Endothelial cell of umbilical vein (primary cell): Measurements from ENCODE around the gene HUWE1. TPM values are rescaled to one million over a fixed set of nuclear protein-coding genes. Genes with fewer than 3 reads are reported as not detected.

Experiments used
- BruUV-seq: library from RNA; stranded (reverse); fragments of 400-500 nt; replicated peaks from 2 replicates; lab custom pipeline; 2021; lab: Mats Ljungman, UMichigan
- CTCF ChIA-PET: fragments of 300-600, 350-600 bp; sonication (Branson Sonifier 250); formaldehyde crosslinking; loops from one replicate; lab custom pipeline; 2021; ENCODE audit warnings: antibody characterized with exemption, inconsistent platforms; lab: Charles Lee
- POLR2A ChIA-PET: fragments of 300-600, 350-600 bp; sonication (Branson Sonifier 250); formaldehyde crosslinking; loops from one replicate; lab custom pipeline; 2021; ENCODE audit warnings: antibody characterized with exemption, inconsistent platforms; lab: Charles Lee
- DNase-seq: peaks from one replicate; pipeline ENCODE4 v3.0.0-alpha.2; 2011; ENCODE audit warnings: low read depth, low spot score
- FAIRE-seq: peaks from 2 replicates; lab custom pipeline; 2011; peaks lifted over from hg19 to GRCh38; lab: Jason Lieb, UNC
- H2AFZ ChIP-seq: 2 replicates; pipeline ENCODE4 v1.6.0; 2012; ENCODE audit warnings: low read depth, low read length, control low read depth, inconsistent platforms
- H3K27ac ChIP-seq: 2 replicates; pipeline ENCODE4 v1.5.1; 2011; ENCODE audit warnings: low read depth, mild to moderate bottlenecking, control low read depth, low read length, moderate library complexity; ENCODE audit not compliant: insufficient read depth
- H3K27me3 ChIP-seq, 2 experiments: 2 replicates each; pipeline versions ENCODE4 v1.6.0 to v1.6.1; 2011; ENCODE audit warnings: low read length in 2 of 2, mixed read lengths in 1 of 2; ENCODE audit not compliant: control insufficient read depth in 2 of 2, insufficient read depth in 2 of 2
- H3K36me3 ChIP-seq, 2 experiments: 2 replicates in 1 of 2; 3 replicates in 1 of 2; pipeline ENCODE4 v1.5.1; 2011; ENCODE audit warnings: low read length in 2 of 2, mild to moderate bottlenecking in 1 of 2, moderate library complexity in 1 of 2; ENCODE audit not compliant: control insufficient read depth in 2 of 2, insufficient read depth in 2 of 2; ENCODE audit errors: extremely low read depth in 1 of 2
- H3K4me1 ChIP-seq: 3 replicates; pipeline ENCODE4 v1.5.1; 2011; ENCODE audit warnings: mild to moderate bottlenecking, low read length; ENCODE audit not compliant: control insufficient read depth, insufficient read depth; ENCODE audit errors: extremely low read depth
- H3K4me2 ChIP-seq: 2 replicates; pipeline ENCODE4 v1.6.1; 2011; ENCODE audit warnings: low read length, control low read depth, mixed read lengths; ENCODE audit not compliant: insufficient read depth
- H3K4me3 ChIP-seq, 3 experiments: fragments of 200-600 bp in 1 of 3; sonication (generic), shearing (Covaris generic) in 1 of 3; replicated peaks in 1 of 3; 2 replicates each; pipeline ENCODE4 v1.5.1; 2011 to 2016; ENCODE audit warnings: control low read depth in 3 of 3, low read length in 3 of 3, mild to moderate bottlenecking in 2 of 3, inconsistent platforms in 1 of 3, low read depth in 1 of 3, moderate library complexity in 1 of 3; ENCODE audit not compliant: insufficient read depth in 1 of 3
- H3K79me2 ChIP-seq: 2 replicates; pipeline ENCODE4 v1.6.0; 2012; ENCODE audit warnings: low read length, inconsistent platforms; ENCODE audit not compliant: control insufficient read depth, insufficient read depth
- H3K9ac ChIP-seq: replicated peaks from 2 replicates; pipeline ENCODE3; 2011; ENCODE audit warnings: low read length, control low read depth; ENCODE audit not compliant: insufficient read depth; ENCODE audit errors: extremely low read depth
- H3K9me1 ChIP-seq: replicated peaks from 3 replicates; pipeline ENCODE4 v1.6.0; 2011; ENCODE audit warnings: mild to moderate bottlenecking, low read length; ENCODE audit not compliant: control insufficient read depth, insufficient read depth; ENCODE audit errors: extremely low read depth
- H3K9me3 ChIP-seq: replicated peaks from 2 replicates; pipeline ENCODE4 v1.5.1; 2012; ENCODE audit warnings: low read length, inconsistent platforms; ENCODE audit not compliant: control insufficient read depth, insufficient read depth
- H4K20me1 ChIP-seq: replicated peaks from 2 replicates; pipeline ENCODE3; 2011; ENCODE audit warnings: mild to moderate bottlenecking, low read length; ENCODE audit not compliant: control insufficient read depth, insufficient read depth; ENCODE audit errors: extremely low read depth
- EZH2 ChIP-seq: IDR thresholded peaks from 2 replicates; pipeline ENCODE4 v1.6.1; 2012; ENCODE audit warnings: borderline replicate concordance, low read depth, mild to moderate bottlenecking, moderate library complexity, low read length, inconsistent platforms; ENCODE audit not compliant: severe bottlenecking
- FOS ChIP-seq: IDR thresholded peaks from 2 replicates; pipeline ENCODE4 v1.6.1; 2011; ENCODE audit warnings: mild to moderate bottlenecking, low read length, moderate library complexity, borderline replicate concordance; ENCODE audit not compliant: insufficient read depth
- GATA2 ChIP-seq: IDR thresholded peaks from 2 replicates; pipeline ENCODE4 v1.7.0; 2011; ENCODE audit warnings: low read depth, mild to moderate bottlenecking, moderate library complexity, mixed read lengths, low read length; ENCODE audit not compliant: insufficient read length, insufficient read depth
- JUN ChIP-seq: IDR thresholded peaks from 2 replicates; pipeline ENCODE4 v1.6.1; 2011; ENCODE audit warnings: borderline replicate concordance, low read depth; ENCODE audit not compliant: insufficient read length, insufficient read depth
- POLR2AphosphoS5 ChIP-seq: IDR thresholded peaks from 2 replicates; pipeline ENCODE4 v1.6.1; 2012; ENCODE audit warnings: low read depth, mild to moderate bottlenecking, control low read depth, low read length, moderate library complexity; ENCODE audit not compliant: insufficient read depth
- dilution Hi-C: fragments of 300-500 bp; cut with MboI; formaldehyde crosslinking; loops from one replicate; pipeline ENCODE4 v1.15.0; 2019; ENCODE audit warnings: low sequenced_read_pairs; ENCODE audit not compliant: extremely low pct_ligation_motif_present
- intact Hi-C: fragments of 100-400 bp; cut with micrococcal nuclease; formaldehyde crosslinking; loops from one replicate; pipeline ENCODE4 v1.10.0; 2022
- polyA plus RNA-seq, 4 experiments: library from polyadenylated mRNA; depleted of rRNA in 3 of 4; stranded (reverse) in 3 of 4; unstranded in 1 of 4; fragments of >200 nt; gene quantifications; 2 replicates each; pipeline versions ENCODE4 v1.2.1 to v1.2.3, GENCODE V29; 2011 to 2012; ENCODE audit warnings: missing spikeins in 1 of 4
- total RNA-seq: library from RNA; stranded (reverse); gene quantifications from 2 replicates; pipeline ENCODE4 v1.2.3, GENCODE V29; 2021
- TF ChIP-seq, protein P1 (sequence below), 2 donors: IDR thresholded peaks; 1 replicate in 1 of 2; 2 replicates in 1 of 2; pipeline ENCODE4 v1.5.1; 2011; ENCODE audit warnings: low read length in 2 of 2, mild to moderate bottlenecking in 2 of 2, moderate library complexity in 2 of 2, control low read depth in 1 of 2, inconsistent platforms in 1 of 2, low read depth in 1 of 2; ENCODE audit not compliant: insufficient read depth in 1 of 2; ENCODE audit errors: extremely low read depth in 1 of 2

Gene HUWE1
- total and polyA plus RNA-seq, 2 donors (not counting 3 experiments of a cell fraction or from before 2014, with no cell fraction given): 66.6 to 210 TPM

DNA sequence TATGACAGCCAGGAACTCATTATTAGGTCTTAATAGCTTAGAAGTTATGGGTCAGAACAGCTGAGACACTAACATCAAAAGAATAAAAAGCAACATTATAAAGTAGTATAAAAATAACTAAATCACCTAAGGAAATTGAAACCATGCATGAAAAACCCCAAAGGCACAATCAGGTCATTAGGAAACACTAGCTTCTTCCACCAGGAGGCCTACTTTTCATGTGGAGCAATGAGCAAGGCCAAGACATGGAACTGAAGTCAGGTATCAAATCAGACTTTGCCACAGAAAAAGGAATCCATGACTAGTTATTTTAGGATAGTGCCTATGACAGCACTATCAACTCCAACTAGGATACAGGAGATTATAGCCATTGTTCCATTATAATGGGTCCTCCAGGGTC, 7.9 kb downstream of the HUWE1 start:
- BruUV-seq: no TSS peak
- Histone ChIP-seq H3K4me3 (no peak overlapping the region), H3K27ac (no peak overlapping the region), H3K79me2 (peaks cover 94% of the 10 kb centered on the region), H3K4me2 (no peak overlapping the region), H3K9ac (no peak overlapping the region), H3K9me3 (no peaks in the 10 kb centered on the region), H3K27me3 (no peaks in the 10 kb centered on the region), H4K20me1 (peaks cover 8% of the 10 kb centered on the region), H3K4me1 (peaks cover 20% of the 10 kb centered on the region), H2AFZ (no peak overlapping the region), H3K9me1 (no peaks in the 10 kb centered on the region), H3K36me3 (peaks cover 5 to 8% of the 10 kb centered on the region in 2 experiments)
- FAIRE-seq: no peak
- ChIA-PET POLR2A (interaction anchor here (0.8 kb wide), 1 partner anchor 30 kb away, joined by 3 read pairs; no protein-coding TSS in a partner anchor), CTCF (no interaction called here)
- TF ChIP-seq JUN: no peak
- no peak for TF ChIP-seq FOS
- no peak for TF ChIP-seq POLR2AphosphoS5
- TF ChIP-seq, protein P1, sequence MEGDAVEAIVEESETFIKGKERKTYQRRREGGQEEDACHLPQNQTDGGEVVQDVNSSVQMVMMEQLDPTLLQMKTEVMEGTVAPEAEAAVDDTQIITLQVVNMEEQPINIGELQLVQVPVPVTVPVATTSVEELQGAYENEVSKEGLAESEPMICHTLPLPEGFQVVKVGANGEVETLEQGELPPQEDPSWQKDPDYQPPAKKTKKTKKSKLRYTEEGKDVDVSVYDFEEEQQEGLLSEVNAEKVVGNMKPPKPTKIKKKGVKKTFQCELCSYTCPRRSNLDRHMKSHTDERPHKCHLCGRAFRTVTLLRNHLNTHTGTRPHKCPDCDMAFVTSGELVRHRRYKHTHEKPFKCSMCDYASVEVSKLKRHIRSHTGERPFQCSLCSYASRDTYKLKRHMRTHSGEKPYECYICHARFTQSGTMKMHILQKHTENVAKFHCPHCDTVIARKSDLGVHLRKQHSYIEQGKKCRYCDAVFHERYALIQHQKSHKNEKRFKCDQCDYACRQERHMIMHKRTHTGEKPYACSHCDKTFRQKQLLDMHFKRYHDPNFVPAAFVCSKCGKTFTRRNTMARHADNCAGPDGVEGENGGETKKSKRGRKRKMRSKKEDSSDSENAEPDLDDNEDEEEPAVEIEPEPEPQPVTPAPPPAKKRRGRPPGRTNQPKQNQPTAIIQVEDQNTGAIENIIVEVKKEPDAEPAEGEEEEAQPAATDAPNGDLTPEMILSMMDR (IDR thresholded peaks at IDR 0.05; ENCODE audit: extremely low read depth in 1 of 2, insufficient read depth in 1 of 2, low read depth in 1 of 2, low read length in 2 of 2): peak in 1 of 2 donors; percentile 5
- no peak for TF ChIP-seq GATA2
- no peak for TF ChIP-seq EZH2
- intact Hi-C loops: no loop called here
- dilution Hi-C loops: no loop called here
- no peak for DNase-seq
